ENCODE data around the gene ASB3. TPM values are rescaled to one million over a fixed set of nuclear protein-coding genes. Genes with fewer than 3 reads are reported as not detected.
A peak's percentile ranks its signal among the peaks of the same experiment; 100 is the strongest.
"Not testable (repeated sequence)": the region's sequence is repeated elsewhere in the genome, so short reads cannot be mapped to it uniquely, and the experiment has no call there.

ASB3 gene
- total and polyA plus RNA-seq, 2 donors (not counting 3 experiments of a cell fraction or from before 2014, with no cell fraction given): 20.3 to 20.5 TPM

- CTCF ChIA-PET; POLR2A ChIA-PET; H3K79me2 ChIP-seq (ENCODE audit: control insufficient read depth, insufficient read depth, low read length); BruUV-seq (replicated peaks); H3K9me1 ChIP-seq (replicated peaks; ENCODE audit: control insufficient read depth, extremely low read depth, insufficient read depth, low read length); dilution Hi-C loops (cut with MboI; ENCODE audit: extremely low pct_ligation_motif_present, low sequenced_read_pairs); H3K9me3 ChIP-seq (replicated peaks; ENCODE audit: control insufficient read depth, insufficient read depth, low read length); H3K4me3 ChIP-seq (replicated peaks in 1 of 3; ENCODE audit: insufficient read depth in 1 of 3, low read depth in 1 of 3, low read length in 3 of 3); H4K20me1 ChIP-seq (replicated peaks; ENCODE audit: control insufficient read depth, extremely low read depth, insufficient read depth, low read length); H3K27ac ChIP-seq (ENCODE audit: insufficient read depth, low read depth, low read length); H3K36me3 ChIP-seq (ENCODE audit: control insufficient read depth in 2 of 2, extremely low read depth in 1 of 2, insufficient read depth in 2 of 2, low read length in 2 of 2); H3K9ac ChIP-seq (replicated peaks; ENCODE audit: extremely low read depth, insufficient read depth, low read length); H3K4me2 ChIP-seq (ENCODE audit: insufficient read depth, low read length); H2AFZ ChIP-seq (ENCODE audit: low read depth, low read length); DNase-seq (ENCODE audit: low read depth, low spot score); intact Hi-C loops (cut with micrococcal nuclease); H3K27me3 ChIP-seq (ENCODE audit: control insufficient read depth in 2 of 2, insufficient read depth in 2 of 2, low read length in 2 of 2); H3K4me1 ChIP-seq (ENCODE audit: control insufficient read depth, extremely low read depth, insufficient read depth, low read length): not testable (repeated sequence)
- FAIRE-seq: peak; percentile 18
- TF ChIP-seq CTCF (IDR thresholded peaks at IDR 0.05; ENCODE audit: extremely low read depth in 1 of 2, insufficient read depth in 1 of 2, low read depth in 1 of 2, low read length in 2 of 2): peak in 1 of 2 donors; percentile 9
These were observed 36.9 kb upstream of the ASB3 start for GRCh38 chr2:53823639-53824038.

GRCh38 chr2:53821810-53822209 lies 35.1 kb upstream of the ASB3 start:
- Histone ChIP-seq H3K4me1 (ENCODE audit: control insufficient read depth, extremely low read depth, insufficient read depth, low read length) (no peaks in the 10 kb centered on the region), H3K9ac (replicated peaks; ENCODE audit: extremely low read depth, insufficient read depth, low read length) (no peak overlapping the region), H3K9me1 (replicated peaks; ENCODE audit: control insufficient read depth, extremely low read depth, insufficient read depth, low read length) (no peaks in the 10 kb centered on the region), H2AFZ (ENCODE audit: low read depth, low read length) (no peak overlapping the region), H3K4me2 (ENCODE audit: insufficient read depth, low read length) (no peak overlapping the region), H3K4me3 (replicated peaks in 1 of 3; ENCODE audit: insufficient read depth in 1 of 3, low read depth in 1 of 3, low read length in 3 of 3) (no peak overlapping the region), H3K79me2 (ENCODE audit: control insufficient read depth, insufficient read depth, low read length) (no peaks in the 10 kb centered on the region), H3K36me3 (ENCODE audit: control insufficient read depth in 2 of 2, extremely low read depth in 1 of 2, insufficient read depth in 2 of 2, low read length in 2 of 2) (peaks cover 4 to 7% of the 10 kb centered on the region in 2 experiments), H4K20me1 (replicated peaks; ENCODE audit: control insufficient read depth, extremely low read depth, insufficient read depth, low read length) (no peaks in the 10 kb centered on the region), H3K27me3 (ENCODE audit: control insufficient read depth in 2 of 2, insufficient read depth in 2 of 2, low read length in 2 of 2) (no peaks in the 10 kb centered on the region), H3K27ac (ENCODE audit: insufficient read depth, low read depth, low read length) (no peak overlapping the region), H3K9me3 (replicated peaks; ENCODE audit: control insufficient read depth, insufficient read depth, low read length) (no peaks in the 10 kb centered on the region)
- intact Hi-C loops (cut with micrococcal nuclease) (no loop called here), dilution Hi-C loops (cut with MboI; ENCODE audit: extremely low pct_ligation_motif_present, low sequenced_read_pairs) (no loop called here)
- TF ChIP-seq EZH2 (IDR thresholded peaks at IDR 0.05; ENCODE audit: borderline replicate concordance, low read depth, low read length, severe bottlenecking) (no peak), CTCF (IDR thresholded peaks at IDR 0.05; ENCODE audit: extremely low read depth in 1 of 2, insufficient read depth in 1 of 2, low read depth in 1 of 2, low read length in 2 of 2) (no peak), POLR2A (IDR thresholded peaks at IDR 0.05; ENCODE audit: low read depth, low read length) (no peak), GATA2 (IDR thresholded peaks at IDR 0.05; ENCODE audit: insufficient read depth, insufficient read length, low read depth, low read length) (no peak), MYC (IDR thresholded peaks at IDR 0.05; ENCODE audit: low read depth, low read length) (no peak), MAX (IDR thresholded peaks at IDR 0.05; ENCODE audit: insufficient read depth, insufficient read length) (no peak), POLR2AphosphoS5 (IDR thresholded peaks at IDR 0.05; ENCODE audit: insufficient read depth, low read depth, low read length) (no peak), FOS (IDR thresholded peaks at IDR 0.05; ENCODE audit: borderline replicate concordance, insufficient read depth, low read length) (no peak), JUN (IDR thresholded peaks at IDR 0.05; ENCODE audit: borderline replicate concordance, insufficient read depth, insufficient read length, low read depth) (no peak)
- POLR2A ChIA-PET: no interaction called here
- BruUV-seq (replicated peaks): no TSS peak
- DNase-seq (ENCODE audit: low read depth, low spot score) (no peak), FAIRE-seq (no peak)
- CTCF ChIA-PET: interaction anchor here (0.5 kb wide), 1 partner anchor 15 kb away, joined by 3 read pairs; no protein-coding TSS in a partner anchor

All from endothelial cell of umbilical vein (primary cell).